BE2C (cell line): ENCODE results near the gene VIT.

Experiments
- DNase-seq: peaks from one replicate; pipeline ENCODE4 v3.0.0-alpha.2; 2020
- H3K27me3 ChIP-seq: fragments of 250-450 bp; sonication (Bioruptor Pico); 2 replicates; pipeline ENCODE4 v1.5.1; 2020; ENCODE audit warnings: mild to moderate bottlenecking
- H3K36me3 ChIP-seq: fragments of 250-450 bp; sonication (Bioruptor Pico); 2 replicates; pipeline ENCODE4 v1.5.1; 2020; ENCODE audit warnings: mild to moderate bottlenecking
- H3K4me1 ChIP-seq: fragments of 250-450 bp; sonication (Bioruptor Pico); 2 replicates; pipeline ENCODE4 v1.5.1; 2020
- H3K4me3 ChIP-seq: 2 replicates; pipeline ENCODE4 v1.5.1; 2011; ENCODE audit warnings: low read depth, low read length
- H3K9me3 ChIP-seq: fragments of 250-450 bp; sonication (Bioruptor Pico); 2 replicates; pipeline ENCODE4 v1.5.1; 2020
- TF ChIP-seq, protein P1 (sequence below): IDR thresholded peaks from 2 replicates; pipeline ENCODE4 v1.5.1; 2012; ENCODE audit warnings: mild to moderate bottlenecking, low read depth, low read length

VIT gene

DNA sequence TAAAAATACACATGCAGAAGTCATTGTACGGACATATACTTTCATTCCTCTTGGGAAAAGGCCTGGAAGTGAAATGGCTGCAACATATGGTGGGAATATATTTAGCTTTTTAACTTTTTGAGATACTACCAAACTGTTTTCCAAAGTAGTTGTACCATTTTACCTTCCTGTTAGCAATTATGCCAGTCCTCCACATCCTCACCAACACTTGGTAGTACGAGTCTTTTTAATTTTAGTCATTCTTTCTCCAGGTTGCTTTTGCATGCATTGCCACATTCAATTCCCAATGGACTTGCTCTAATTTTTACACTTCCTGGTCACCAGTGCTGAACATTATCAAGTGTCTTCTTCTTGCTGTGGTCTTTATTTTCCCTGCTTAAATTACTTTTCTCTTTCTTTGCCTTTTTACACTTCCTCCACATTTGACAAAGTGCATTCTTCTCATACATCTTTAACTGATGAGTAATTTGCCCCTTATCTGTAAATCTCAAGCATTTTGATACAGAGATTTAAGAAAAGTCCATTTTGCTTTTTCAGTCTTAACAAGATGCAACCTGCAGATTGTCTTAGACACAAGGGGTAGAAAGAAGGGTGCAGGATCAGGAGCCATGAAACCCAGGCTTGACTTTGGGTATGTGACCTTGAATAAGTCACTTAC, 14.5 kb downstream of the VIT start:
- no peaks in the 10 kb centered on the region for H3K4me1 ChIP-seq
- TF ChIP-seq, protein P1, sequence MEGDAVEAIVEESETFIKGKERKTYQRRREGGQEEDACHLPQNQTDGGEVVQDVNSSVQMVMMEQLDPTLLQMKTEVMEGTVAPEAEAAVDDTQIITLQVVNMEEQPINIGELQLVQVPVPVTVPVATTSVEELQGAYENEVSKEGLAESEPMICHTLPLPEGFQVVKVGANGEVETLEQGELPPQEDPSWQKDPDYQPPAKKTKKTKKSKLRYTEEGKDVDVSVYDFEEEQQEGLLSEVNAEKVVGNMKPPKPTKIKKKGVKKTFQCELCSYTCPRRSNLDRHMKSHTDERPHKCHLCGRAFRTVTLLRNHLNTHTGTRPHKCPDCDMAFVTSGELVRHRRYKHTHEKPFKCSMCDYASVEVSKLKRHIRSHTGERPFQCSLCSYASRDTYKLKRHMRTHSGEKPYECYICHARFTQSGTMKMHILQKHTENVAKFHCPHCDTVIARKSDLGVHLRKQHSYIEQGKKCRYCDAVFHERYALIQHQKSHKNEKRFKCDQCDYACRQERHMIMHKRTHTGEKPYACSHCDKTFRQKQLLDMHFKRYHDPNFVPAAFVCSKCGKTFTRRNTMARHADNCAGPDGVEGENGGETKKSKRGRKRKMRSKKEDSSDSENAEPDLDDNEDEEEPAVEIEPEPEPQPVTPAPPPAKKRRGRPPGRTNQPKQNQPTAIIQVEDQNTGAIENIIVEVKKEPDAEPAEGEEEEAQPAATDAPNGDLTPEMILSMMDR: no peak
- no peaks in the 10 kb centered on the region for H3K36me3 ChIP-seq
- DNase-seq: no peak
- no peak overlapping the region for H3K4me3 ChIP-seq
- H3K27me3 ChIP-seq: peaks cover 4% of the 10 kb centered on the region; the same call in 1 of the 2 replicates
- H3K9me3 ChIP-seq: no peaks in the 10 kb centered on the region

DNA sequence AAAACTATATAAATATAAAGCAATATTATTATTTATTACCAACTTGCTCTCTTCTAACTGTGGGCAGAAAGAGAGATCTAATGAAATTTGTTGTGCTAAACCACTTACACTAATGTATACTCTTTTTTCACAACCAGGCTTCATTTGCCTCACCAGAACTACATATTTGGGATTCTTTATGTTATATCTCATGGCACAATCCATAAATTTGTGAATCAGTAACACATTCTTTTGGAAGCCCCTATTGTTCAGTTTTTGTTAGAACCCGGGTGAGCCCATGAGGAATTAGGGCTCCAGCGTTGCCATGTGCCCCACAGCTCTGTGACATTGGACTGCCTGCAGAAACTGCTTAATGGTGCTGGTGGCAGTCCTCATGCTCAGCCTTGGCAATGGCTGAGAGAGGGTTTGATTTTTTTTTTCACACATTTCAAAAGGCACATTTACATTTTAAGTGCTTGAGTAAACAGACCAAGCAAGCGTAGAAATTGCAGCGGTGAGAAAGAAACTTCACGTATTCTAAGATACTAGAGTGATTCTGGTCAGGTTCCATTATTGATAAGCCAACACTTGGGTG, 15.3 kb downstream of the VIT start:
- Histone ChIP-seq H3K9me3 (no peaks in the 10 kb centered on the region), H3K36me3 (no peaks in the 10 kb centered on the region), H3K27me3 (peaks cover 4% of the 10 kb centered on the region; the same call in 1 of the 2 replicates), H3K4me3 (no peak overlapping the region), H3K4me1 (no peaks in the 10 kb centered on the region)
- no peak for DNase-seq
- TF ChIP-seq, protein P1: no peak

DNA sequence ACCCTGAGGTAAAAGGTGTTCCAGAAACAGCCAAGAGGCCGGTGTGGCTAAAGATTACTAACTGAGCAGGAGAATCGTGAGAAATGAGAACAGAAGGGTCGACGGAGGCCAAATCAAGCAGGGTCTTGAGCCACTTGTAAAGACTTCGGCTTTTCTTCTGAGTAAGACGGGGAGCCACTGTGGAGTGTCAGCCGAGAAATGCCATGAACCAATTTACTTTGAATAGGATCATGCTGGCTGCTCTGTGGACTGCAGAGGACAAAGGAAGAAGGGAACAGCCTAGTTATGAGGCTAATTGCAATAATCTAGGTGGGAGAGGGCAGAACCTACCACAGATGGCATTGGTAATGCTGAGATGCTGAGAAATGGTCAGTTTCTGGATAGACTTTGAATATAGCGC, 16.8 kb downstream of the VIT start:
- peaks cover 4% of the 10 kb centered on the region; the same call in 1 of the 2 replicates for H3K27me3 ChIP-seq
- H3K4me3 ChIP-seq: no peak overlapping the region
- H3K36me3 ChIP-seq: no peaks in the 10 kb centered on the region
- TF ChIP-seq, protein P1: no peak
- no peaks in the 10 kb centered on the region for H3K9me3 ChIP-seq
- no peak for DNase-seq
- H3K4me1 ChIP-seq: no peaks in the 10 kb centered on the region

GRCh38 chr2:36716111-36716510, 19.6 kb downstream of the VIT start:
- TF ChIP-seq, protein P1: no peak
- Histone ChIP-seq H3K4me3 (no peak overlapping the region), H3K9me3 (no peaks in the 10 kb centered on the region), H3K36me3 (no peaks in the 10 kb centered on the region), H3K27me3 (peaks cover 4% of the 10 kb centered on the region; the same call in 1 of the 2 replicates), H3K4me1 (no peaks in the 10 kb centered on the region)
- DNase-seq: no peak

DNA sequence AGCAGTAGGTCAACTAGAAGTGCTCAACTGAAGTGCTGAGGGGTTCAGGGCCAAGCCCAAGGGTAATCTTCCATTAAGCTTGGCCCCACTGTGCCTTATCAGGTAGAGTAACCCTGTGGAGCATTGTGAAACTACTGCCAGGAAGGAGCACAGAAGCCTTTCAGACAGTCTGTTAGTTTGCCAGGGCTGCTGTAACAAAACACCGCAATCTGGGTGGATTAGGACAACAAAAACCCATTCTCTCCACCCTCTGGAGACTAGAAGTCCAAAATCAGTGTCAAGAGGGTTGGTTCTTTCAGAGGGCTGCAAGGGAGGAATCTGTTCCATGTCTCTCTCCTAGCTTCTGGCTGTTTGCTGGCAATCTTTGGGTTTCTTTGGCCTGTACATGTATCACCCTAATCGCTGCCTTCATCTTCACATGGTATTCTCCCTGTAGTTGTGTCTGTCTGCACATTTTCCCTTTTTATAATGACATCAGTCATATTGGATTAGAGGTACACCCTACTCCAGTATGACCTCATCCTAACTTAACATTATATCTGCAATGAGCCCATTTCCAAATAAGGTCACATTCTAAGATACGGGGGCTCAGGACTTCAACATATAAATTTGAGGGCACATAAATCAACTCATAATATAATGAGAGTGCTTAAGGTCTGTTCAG, 21.2 kb downstream of the VIT start:
- no peak for DNase-seq
- H3K36me3 ChIP-seq: no peaks in the 10 kb centered on the region
- no peak overlapping the region for H3K4me3 ChIP-seq
- H3K27me3 ChIP-seq: peaks cover 4% of the 10 kb centered on the region; the same call in 1 of the 2 replicates
- TF ChIP-seq, protein P1: no peak
- no peaks in the 10 kb centered on the region for H3K4me1 ChIP-seq
- H3K9me3 ChIP-seq: no peaks in the 10 kb centered on the region

GRCh38 chr2:36727550-36727949, 31.0 kb downstream of the VIT start:
- Histone ChIP-seq H3K9me3 (no peaks in the 10 kb centered on the region), H3K27me3 (no peaks in the 10 kb centered on the region), H3K4me3 (no peak overlapping the region), H3K36me3 (no peaks in the 10 kb centered on the region), H3K4me1 (no peaks in the 10 kb centered on the region)
- TF ChIP-seq, protein P1: no peak
- DNase-seq: no peak
